Fibroblast of lung (primary cell): ENCODE data around the gene MFSD11. TPM values are rescaled to one million over a fixed set of nuclear protein-coding genes. Genes with fewer than 3 reads are reported as not detected.

Experiments
- DNase-seq, 2 donors: peaks; one replicate each; pipeline versions ENCODE4 v3.0.0 to v3.0.0-alpha.2; 2010; ENCODE audit warnings: low read depth in 2 of 2
- H2AFZ ChIP-seq: 2 replicates; pipeline ENCODE4 v1.5.1; 2012; ENCODE audit warnings: low read length, control low read depth, inconsistent platforms
- H3K27ac ChIP-seq: 2 replicates; pipeline ENCODE4 v1.5.1; 2011; ENCODE audit warnings: low read length, control low read depth; ENCODE audit not compliant: insufficient read depth
- H3K27me3 ChIP-seq: 2 replicates; pipeline ENCODE4 v1.5.1; 2011; ENCODE audit warnings: mild to moderate bottlenecking, low read length; ENCODE audit not compliant: control insufficient read depth, insufficient read depth
- H3K36me3 ChIP-seq: 2 replicates; pipeline ENCODE4 v1.5.1; 2011; ENCODE audit warnings: low read length; ENCODE audit not compliant: control insufficient read depth, insufficient read depth
- H3K4me1 ChIP-seq: 2 replicates; pipeline ENCODE4 v1.5.1; 2011; ENCODE audit warnings: low read length; ENCODE audit not compliant: control insufficient read depth, insufficient read depth; ENCODE audit errors: extremely low read depth
- H3K4me2 ChIP-seq: 2 replicates; pipeline ENCODE4 v1.5.1; 2011; ENCODE audit warnings: low read length, control low read depth; ENCODE audit not compliant: insufficient read depth; ENCODE audit errors: extremely low read depth
- H3K4me3 ChIP-seq, 4 experiments: fragments of 200-600 bp in 1 of 4; sonication (generic) in 1 of 4; replicated peaks in 1 of 4; 2 replicates each; pipeline ENCODE4 v1.5.1; 2011 to 2016; ENCODE audit warnings: low read length in 4 of 4, low read depth in 3 of 4, mild to moderate bottlenecking in 3 of 4, control low read depth in 2 of 4, inconsistent platforms in 1 of 4, mixed read lengths in 1 of 4; ENCODE audit not compliant: insufficient read depth in 1 of 4; ENCODE audit errors: control extremely low read depth in 1 of 4
- H3K79me2 ChIP-seq: 2 replicates; pipeline ENCODE4 v1.5.1; 2012; ENCODE audit warnings: mild to moderate bottlenecking, low read length, inconsistent platforms; ENCODE audit not compliant: control insufficient read depth, insufficient read depth
- H3K9ac ChIP-seq: 2 replicates; pipeline ENCODE4 v1.5.1; 2011; ENCODE audit warnings: mild to moderate bottlenecking, low read length, control low read depth; ENCODE audit not compliant: insufficient read depth
- H3K9me3 ChIP-seq: 2 replicates; pipeline ENCODE4 v1.5.1; 2012; ENCODE audit warnings: low read depth, low read length; ENCODE audit not compliant: control insufficient read depth, insufficient read depth
- H4K20me1 ChIP-seq: 2 replicates; pipeline ENCODE4 v1.5.1; 2011; ENCODE audit warnings: low read length; ENCODE audit not compliant: control insufficient read depth, insufficient read depth; ENCODE audit errors: extremely low read depth
- EZH2 ChIP-seq: IDR thresholded peaks from 2 replicates; pipeline ENCODE4 v1.5.1; 2012; ENCODE audit warnings: low read length, control low read depth, mild to moderate bottlenecking; ENCODE audit errors: missing control alignments
- polyA plus RNA-seq, 2 donors: library from polyadenylated mRNA; depleted of rRNA in 1 of 2; stranded (reverse) in 1 of 2; unstranded in 1 of 2; fragments of >200 nt; gene quantifications; 2 replicates each; pipeline ENCODE4 v1.2.1, GENCODE V29; 2011 to 2012; ENCODE audit warnings: missing spikeins in 1 of 2
- total RNA-seq: library from RNA; depleted of rRNA; stranded (reverse); fragments of >200 nt; gene quantifications from 2 replicates; pipeline ENCODE4 v1.2.1, GENCODE V29; 2014
- TF ChIP-seq, protein P1 (sequence below), 2 donors: IDR thresholded peaks in 1 of 2; conservative IDR thresholded peaks in 1 of 2; 1 replicate in 1 of 2; 2 replicates in 1 of 2; pipeline ENCODE4 v1.5.1; 2011 to 2012; ENCODE audit warnings: low read length in 2 of 2, control low read depth in 1 of 2, inconsistent platforms in 1 of 2, low read depth in 1 of 2, mild to moderate bottlenecking in 1 of 2

Gene MFSD11
- total and polyA plus RNA-seq, 2 donors (not counting 1 experiment from before 2014, with no cell fraction given): 22.4 to 31.4 TPM

- no peak overlapping the region for H3K4me2 ChIP-seq
- H3K9me3 ChIP-seq: no peaks in the 10 kb centered on the region
- no peak overlapping the region for H3K27ac ChIP-seq
- H3K9ac ChIP-seq: no peak overlapping the region
- H3K4me3 ChIP-seq: no peak overlapping the region
- H3K36me3 ChIP-seq: peaks cover 2% of the 10 kb centered on the region
- no peak for DNase-seq
- H3K27me3 ChIP-seq: no peaks in the 10 kb centered on the region
- H4K20me1 ChIP-seq: no peaks in the 10 kb centered on the region
- peaks cover 2% of the 10 kb centered on the region for H3K4me1 ChIP-seq
- no peak for TF ChIP-seq EZH2
- TF ChIP-seq, protein P1, sequence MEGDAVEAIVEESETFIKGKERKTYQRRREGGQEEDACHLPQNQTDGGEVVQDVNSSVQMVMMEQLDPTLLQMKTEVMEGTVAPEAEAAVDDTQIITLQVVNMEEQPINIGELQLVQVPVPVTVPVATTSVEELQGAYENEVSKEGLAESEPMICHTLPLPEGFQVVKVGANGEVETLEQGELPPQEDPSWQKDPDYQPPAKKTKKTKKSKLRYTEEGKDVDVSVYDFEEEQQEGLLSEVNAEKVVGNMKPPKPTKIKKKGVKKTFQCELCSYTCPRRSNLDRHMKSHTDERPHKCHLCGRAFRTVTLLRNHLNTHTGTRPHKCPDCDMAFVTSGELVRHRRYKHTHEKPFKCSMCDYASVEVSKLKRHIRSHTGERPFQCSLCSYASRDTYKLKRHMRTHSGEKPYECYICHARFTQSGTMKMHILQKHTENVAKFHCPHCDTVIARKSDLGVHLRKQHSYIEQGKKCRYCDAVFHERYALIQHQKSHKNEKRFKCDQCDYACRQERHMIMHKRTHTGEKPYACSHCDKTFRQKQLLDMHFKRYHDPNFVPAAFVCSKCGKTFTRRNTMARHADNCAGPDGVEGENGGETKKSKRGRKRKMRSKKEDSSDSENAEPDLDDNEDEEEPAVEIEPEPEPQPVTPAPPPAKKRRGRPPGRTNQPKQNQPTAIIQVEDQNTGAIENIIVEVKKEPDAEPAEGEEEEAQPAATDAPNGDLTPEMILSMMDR (conservative IDR thresholded peaks at IDR 0.05 in 1 of 2, IDR thresholded peaks at IDR 0.05 in 1 of 2; ENCODE audit: low read depth in 1 of 2, low read length in 2 of 2): no peak
- no peaks in the 10 kb centered on the region for H3K79me2 ChIP-seq
- no peak overlapping the region for H2AFZ ChIP-seq
Measured at GRCh38 chr17:76775021-76775600, 37.2 kb downstream of the MFSD11 start.

DNA sequence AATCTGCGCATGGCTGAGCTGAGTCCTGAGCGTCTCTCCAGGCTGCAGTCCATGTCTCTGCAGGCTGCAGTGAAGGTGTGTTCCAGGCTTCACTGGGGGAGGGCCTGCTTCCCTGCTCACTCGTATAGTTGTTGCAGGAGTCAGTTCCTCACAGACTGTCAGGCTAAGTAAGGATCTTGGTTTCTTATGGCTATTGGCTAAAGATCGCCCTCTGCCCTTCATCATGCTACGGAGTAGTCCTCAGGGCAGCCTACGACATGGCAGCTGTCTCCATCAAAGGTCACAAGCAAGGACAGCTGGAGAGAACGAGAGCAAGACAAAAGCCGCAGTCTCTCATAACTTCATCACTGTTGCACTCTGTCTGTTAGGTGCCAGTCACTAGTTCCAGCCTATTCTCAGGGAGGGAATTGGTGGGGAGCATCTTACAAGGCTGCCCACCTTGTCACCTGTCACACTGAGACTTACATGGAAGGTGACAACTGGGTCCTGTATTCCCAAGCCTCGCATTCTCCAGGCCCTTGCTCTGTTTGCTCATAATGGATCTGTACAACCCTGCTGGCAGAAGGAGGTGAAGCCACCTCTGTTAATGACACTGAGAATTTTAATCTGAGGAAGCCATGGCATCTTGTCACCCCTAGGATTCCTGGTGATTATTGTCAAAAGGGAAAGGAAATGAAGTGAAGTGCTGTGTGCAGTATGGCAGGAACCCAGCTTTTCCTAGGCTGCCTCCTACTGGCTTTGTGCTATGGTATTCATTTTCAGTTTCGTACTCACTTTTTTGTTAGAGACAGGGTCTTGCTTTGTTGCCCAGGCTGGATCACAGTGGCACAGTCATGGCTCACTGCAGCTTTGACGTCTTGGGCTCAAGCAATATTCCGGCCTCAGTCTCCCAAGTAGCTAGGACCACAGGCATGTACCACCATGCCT, 43.4 kb downstream of the MFSD11 start:
- DNase-seq: no peak
- no peak overlapping the region for H3K27ac ChIP-seq
- no peak overlapping the region for H2AFZ ChIP-seq
- H3K4me3 ChIP-seq: no peak overlapping the region
- no peaks in the 10 kb centered on the region for H4K20me1 ChIP-seq
- no peaks in the 10 kb centered on the region for H3K4me1 ChIP-seq
- H3K79me2 ChIP-seq: no peaks in the 10 kb centered on the region
- H3K9me3 ChIP-seq: no peaks in the 10 kb centered on the region
- H3K36me3 ChIP-seq: peaks cover 2% of the 10 kb centered on the region
- no peak overlapping the region for H3K4me2 ChIP-seq
- TF ChIP-seq EZH2: no peak
- TF ChIP-seq, protein P1 (conservative IDR thresholded peaks at IDR 0.05 in 1 of 2, IDR thresholded peaks at IDR 0.05 in 1 of 2; ENCODE audit: low read depth in 1 of 2, low read length in 2 of 2): no peak
- no peak overlapping the region for H3K9ac ChIP-seq
- no peaks in the 10 kb centered on the region for H3K27me3 ChIP-seq

GRCh38 chr17:76783146-76783545, 45.2 kb downstream of the MFSD11 start:
- H3K27me3 ChIP-seq: no peaks in the 10 kb centered on the region
- TF ChIP-seq EZH2: no peak
- TF ChIP-seq, protein P1 (conservative IDR thresholded peaks at IDR 0.05 in 1 of 2, IDR thresholded peaks at IDR 0.05 in 1 of 2; ENCODE audit: low read depth in 1 of 2, low read length in 2 of 2): no peak

More at GRCh38 chr17:76783146-76783545, 45.2 kb downstream of the MFSD11 start:
- Histone ChIP-seq H3K27ac (no peak overlapping the region), H3K79me2 (no peaks in the 10 kb centered on the region), H3K4me3 (no peak overlapping the region), H3K36me3 (peaks cover 2% of the 10 kb centered on the region), H2AFZ (no peak overlapping the region), H3K9ac (no peak overlapping the region), H3K9me3 (no peaks in the 10 kb centered on the region), H3K4me2 (no peak overlapping the region), H3K4me1 (peaks cover 4% of the 10 kb centered on the region), H4K20me1 (no peaks in the 10 kb centered on the region)
- DNase-seq: no peak
